ENCODE data around the gene CD300LD.

The CD300LD gene

GRCh38 chr17:74547736-74548135 is 44.3 kb downstream of the CD300LD start:
- Histone ChIP-seq H3K4me2 (ENCODE audit: low read length) (no peak overlapping the region), H2AFZ (no peak overlapping the region), H3K79me2 (no peaks in the 10 kb centered on the region), H3K36me3 (ENCODE audit: control insufficient read depth, insufficient read depth, low read length) (no peaks in the 10 kb centered on the region), H3K27me3 (ENCODE audit: control insufficient read depth, insufficient read depth, low read length) (no peaks in the 10 kb centered on the region), H3K27ac (no peak overlapping the region), H3K4me3 (ENCODE audit: low read depth, low read length) (no peak overlapping the region), H3K9ac (no peak overlapping the region), H3K9me3 (ENCODE audit: control insufficient read depth, low read length) (no peaks in the 10 kb centered on the region), H3K4me1 (no peaks in the 10 kb centered on the region)
- no peak for TF ChIP-seq CTCF (IDR thresholded peaks at IDR 0.05)

- Histone ChIP-seq H3K27me3 (ENCODE audit: control insufficient read depth, insufficient read depth, low read length) (no peaks in the 10 kb centered on the region), H2AFZ (no peak overlapping the region), H3K9ac (no peak overlapping the region), H3K27ac (no peak overlapping the region), H3K9me3 (ENCODE audit: control insufficient read depth, low read length) (no peaks in the 10 kb centered on the region), H3K4me3 (ENCODE audit: low read depth, low read length) (no peak overlapping the region), H3K36me3 (ENCODE audit: control insufficient read depth, insufficient read depth, low read length) (no peaks in the 10 kb centered on the region), H3K4me1 (no peaks in the 10 kb centered on the region), H3K79me2 (no peaks in the 10 kb centered on the region), H3K4me2 (ENCODE audit: low read length) (no peak overlapping the region)
- TF ChIP-seq CTCF (IDR thresholded peaks at IDR 0.05): no peak
These were observed 44.8 kb downstream of the CD300LD start for GRCh38 chr17:74547264-74547663.

DNA sequence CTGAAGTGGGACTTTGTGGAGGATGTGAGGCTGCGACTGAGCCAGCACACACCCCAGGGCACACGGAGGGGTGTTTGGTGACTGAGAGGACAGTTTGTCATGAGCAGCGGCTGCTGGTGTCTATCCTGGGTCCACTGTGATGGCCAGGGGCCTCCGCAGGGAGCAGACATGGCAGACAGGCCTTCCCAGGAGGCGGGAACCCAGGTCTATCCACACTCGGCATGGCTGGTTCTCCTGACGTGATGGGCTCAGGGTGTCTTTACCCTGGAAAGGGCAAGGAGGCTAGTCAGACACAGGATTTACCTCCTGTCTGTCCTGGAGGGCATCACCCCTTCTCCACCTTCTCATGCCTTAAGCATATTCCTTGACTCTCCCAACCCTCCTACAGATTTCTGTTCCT is 45.5 kb downstream of the CD300LD start:
- Histone ChIP-seq H2AFZ (no peak overlapping the region), H3K27ac (no peak overlapping the region)

DNA sequence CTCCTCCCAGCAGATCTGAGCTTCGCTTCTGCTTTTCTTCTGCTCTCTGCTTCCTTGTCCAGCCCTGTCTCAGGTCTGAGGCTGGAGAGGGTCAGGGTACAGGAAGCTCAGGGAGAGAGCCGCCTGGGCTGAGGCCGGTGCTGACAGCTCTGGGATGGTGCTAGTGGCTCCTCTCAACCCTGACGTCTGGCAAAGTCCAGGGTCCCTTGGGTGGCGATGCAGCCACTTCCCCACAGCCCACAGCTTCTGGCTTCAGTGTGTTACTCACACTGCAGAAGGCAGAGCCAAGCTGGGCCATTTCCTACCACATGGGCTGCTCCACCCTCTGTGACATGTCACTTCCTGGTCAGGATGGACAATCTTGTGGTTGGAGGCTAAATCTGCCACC is 46.2 kb downstream of the CD300LD start, which contains the start of gene CD300C:
CD300C (minus strand) TSS at position 273 of the 388 bp plus-strand sequence. CDS start 333 bp downstream, outside the sequence.
- no peak for TF ChIP-seq CTCF (IDR thresholded peaks at IDR 0.05)
- no peaks in the 10 kb centered on the region for H3K36me3 ChIP-seq (ENCODE audit: control insufficient read depth, insufficient read depth, low read length)
- H3K9me3 ChIP-seq (ENCODE audit: control insufficient read depth, low read length): no peaks in the 10 kb centered on the region
- no peaks in the 10 kb centered on the region for H3K4me1 ChIP-seq
- H3K4me2 ChIP-seq (ENCODE audit: low read length): no peak within 1 kb of the TSS
- H3K27ac ChIP-seq: no peak within 1 kb of the TSS
- no peak within 1 kb of the TSS for H3K4me3 ChIP-seq (ENCODE audit: low read depth, low read length)
- no peaks in the 10 kb centered on the region for H3K79me2 ChIP-seq
- H3K9ac ChIP-seq: no peak within 1 kb of the TSS
- H3K27me3 ChIP-seq (ENCODE audit: control insufficient read depth, insufficient read depth, low read length): no peaks in the 10 kb centered on the region
- H2AFZ ChIP-seq: no peak within 1 kb of the TSS

More for the DNA sequence above, 45.5 kb downstream of the CD300LD start:
- Histone ChIP-seq H3K9me3 (ENCODE audit: control insufficient read depth, low read length) (no peaks in the 10 kb centered on the region), H3K4me1 (no peaks in the 10 kb centered on the region), H3K4me2 (ENCODE audit: low read length) (no peak overlapping the region), H3K79me2 (no peaks in the 10 kb centered on the region), H3K36me3 (ENCODE audit: control insufficient read depth, insufficient read depth, low read length) (no peaks in the 10 kb centered on the region), H3K9ac (no peak overlapping the region), H3K4me3 (ENCODE audit: low read depth, low read length) (no peak overlapping the region), H3K27me3 (ENCODE audit: control insufficient read depth, insufficient read depth, low read length) (no peaks in the 10 kb centered on the region)
- no peak for TF ChIP-seq CTCF (IDR thresholded peaks at IDR 0.05)

- Histone ChIP-seq H3K79me2 (no peaks in the 10 kb centered on the region), H3K9ac (no peak overlapping the region), H3K36me3 (ENCODE audit: control insufficient read depth, insufficient read depth, low read length) (no peaks in the 10 kb centered on the region), H3K4me3 (ENCODE audit: low read depth, low read length) (no peak overlapping the region), H3K4me2 (ENCODE audit: low read length) (no peak overlapping the region), H3K27ac (no peak overlapping the region), H3K9me3 (ENCODE audit: control insufficient read depth, low read length) (no peaks in the 10 kb centered on the region), H3K27me3 (ENCODE audit: control insufficient read depth, insufficient read depth, low read length) (no peaks in the 10 kb centered on the region), H2AFZ (no peak overlapping the region), H3K4me1 (no peaks in the 10 kb centered on the region)
- no peak for TF ChIP-seq CTCF (IDR thresholded peaks at IDR 0.05)
These were observed 46.9 kb downstream of the CD300LD start for GRCh38 chr17:74544991-74545842.

Data from parathyroid adenoma (tissue), 2 donors.